Endothelial cell of hepatic sinusoid (primary cell): ENCODE results near the gene EDAR.

Experiments used
- in situ Hi-C: cut with HindIII; loops from 2 replicates; pipeline ENCODE4 v1.10.0; 2017; ENCODE audit warnings: low sequenced_read_pairs

Gene EDAR

GRCh38 chr2:108911807-108912628, 77.0 kb downstream of the EDAR start:
- in situ Hi-C loops, result no loop called here

GRCh38 chr2:108911401-108911800, 77.6 kb downstream of the EDAR start:
- in situ Hi-C loops, result no loop called here

- in situ Hi-C loops, result no loop called here
Measured at GRCh38 chr2:108910541-108911396, 78.3 kb downstream of the EDAR start.

DNA sequence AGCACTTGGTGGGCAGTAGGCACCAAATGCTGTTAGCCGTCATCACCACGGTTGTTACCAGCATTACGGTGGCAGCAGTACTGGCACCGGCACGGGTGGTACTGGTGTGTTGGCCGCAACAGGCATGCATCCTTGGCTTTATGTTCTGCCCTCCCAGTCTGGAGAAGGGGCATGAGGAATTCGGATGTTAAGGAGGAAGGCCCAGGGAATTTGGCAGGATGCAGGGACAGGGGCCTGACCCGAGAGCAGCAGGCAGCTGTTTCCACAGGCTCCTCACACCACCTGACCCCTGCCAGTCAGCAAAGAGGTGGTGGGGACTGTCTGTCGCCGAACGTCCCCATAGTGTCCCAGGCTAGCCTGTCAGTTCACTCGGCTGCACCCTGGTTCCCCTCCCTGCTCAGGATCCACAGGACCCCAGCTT, 79.0 kb downstream of the EDAR start:
- in situ Hi-C loops, result no loop called here

- in situ Hi-C loops, result no loop called here
Measured at GRCh38 chr2:108909275-108909823, 79.7 kb downstream of the EDAR start.

DNA sequence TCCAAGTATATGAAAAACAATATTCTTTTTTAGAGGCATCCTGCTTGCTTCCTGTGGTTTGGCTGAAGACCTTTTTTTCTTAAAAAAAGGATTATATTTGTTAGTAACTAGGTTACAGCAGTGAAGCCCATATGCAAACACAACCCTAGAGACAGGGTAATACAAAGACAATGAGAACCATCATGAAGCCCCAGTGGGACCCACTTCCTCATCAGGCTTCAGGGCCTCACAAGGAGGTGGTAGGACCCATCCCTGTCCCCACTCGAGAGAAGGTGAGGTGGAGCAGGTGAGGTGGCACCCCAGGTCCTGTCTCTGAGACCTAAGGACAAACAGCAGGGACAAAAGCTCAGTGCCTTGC, 80.3 kb downstream of the EDAR start:
- in situ Hi-C loops, result no loop called here

DNA sequence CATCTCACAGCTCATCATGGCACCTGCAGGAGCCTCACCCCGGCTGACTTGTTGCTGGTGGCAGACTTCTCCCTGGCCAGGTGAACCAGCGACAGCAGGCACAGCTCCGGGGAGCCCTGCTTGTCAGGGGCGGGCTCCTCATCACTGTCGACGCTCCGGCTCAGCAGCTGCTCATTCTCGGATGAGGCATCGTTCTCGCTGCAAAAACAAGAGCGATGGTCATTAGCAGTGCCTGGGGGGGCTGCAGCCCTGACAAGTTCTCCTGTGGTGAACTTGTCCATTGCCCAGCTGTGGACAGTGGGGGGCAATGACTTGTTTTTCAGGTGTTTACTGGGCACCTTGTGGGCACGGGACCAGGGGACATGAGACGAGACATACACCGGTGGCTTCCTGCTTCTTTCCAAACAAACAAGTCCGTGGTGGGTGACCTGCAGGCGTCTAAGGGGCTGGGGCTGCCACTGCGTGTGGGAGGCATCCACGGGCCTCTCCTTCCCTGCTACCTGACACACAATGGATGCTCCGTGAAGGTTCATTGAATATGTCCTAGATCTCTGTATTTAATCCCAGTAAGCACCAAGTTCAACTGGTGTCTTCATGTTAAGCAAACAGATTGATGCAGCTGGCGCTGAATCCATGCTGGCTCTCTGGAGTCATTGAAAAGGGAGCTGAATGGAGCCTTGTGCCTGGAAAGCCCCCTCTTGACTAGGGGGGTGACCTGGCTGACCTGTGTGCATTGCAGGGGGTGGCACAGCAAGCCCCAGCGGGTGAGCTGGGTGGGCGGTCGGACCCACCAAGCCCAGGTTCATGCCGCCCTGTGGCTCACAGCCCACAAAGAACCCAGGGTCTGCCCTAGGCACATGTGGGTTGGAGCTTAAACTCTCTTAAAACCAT, 81.0 kb downstream of the EDAR start:
- in situ Hi-C loops, result no loop called here

GRCh38 chr2:108906403-108907077, 82.5 kb downstream of the EDAR start:
- in situ Hi-C loops, result no loop called here

GRCh38 chr2:108905906-108906305, 83.1 kb downstream of the EDAR start:
- in situ Hi-C loops, result no loop called here

- in situ Hi-C loops, result no loop called here
Measured at GRCh38 chr2:108905176-108905575, 83.8 kb downstream of the EDAR start.

- in situ Hi-C loops, result no loop called here
Measured at GRCh38 chr2:108904680-108905079, 84.3 kb downstream of the EDAR start.

GRCh38 chr2:108898315-108899082, 90.5 kb downstream of the EDAR start:
- in situ Hi-C loops, result no loop called here

DNA sequence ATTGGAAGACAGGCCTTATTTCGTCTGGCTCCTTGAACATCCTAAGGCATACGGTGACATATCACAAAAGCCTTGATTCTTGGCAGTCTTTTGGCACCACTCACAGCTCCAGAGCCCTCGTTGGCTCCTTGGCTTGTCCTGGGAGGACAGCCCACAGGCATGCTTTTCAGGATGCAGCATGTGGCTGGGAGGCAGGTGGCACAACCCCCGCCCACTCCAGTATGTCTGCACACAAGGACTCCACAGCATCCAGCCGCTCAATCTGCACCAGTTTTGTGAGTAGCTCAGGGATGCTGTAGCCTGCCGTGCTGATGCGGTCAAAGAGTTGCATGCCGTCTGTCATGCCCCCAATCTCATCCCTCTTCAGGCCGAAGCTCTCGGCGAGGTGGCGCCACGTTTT, 92.3 kb downstream of the EDAR start:
- in situ Hi-C loops, result no loop called here

DNA sequence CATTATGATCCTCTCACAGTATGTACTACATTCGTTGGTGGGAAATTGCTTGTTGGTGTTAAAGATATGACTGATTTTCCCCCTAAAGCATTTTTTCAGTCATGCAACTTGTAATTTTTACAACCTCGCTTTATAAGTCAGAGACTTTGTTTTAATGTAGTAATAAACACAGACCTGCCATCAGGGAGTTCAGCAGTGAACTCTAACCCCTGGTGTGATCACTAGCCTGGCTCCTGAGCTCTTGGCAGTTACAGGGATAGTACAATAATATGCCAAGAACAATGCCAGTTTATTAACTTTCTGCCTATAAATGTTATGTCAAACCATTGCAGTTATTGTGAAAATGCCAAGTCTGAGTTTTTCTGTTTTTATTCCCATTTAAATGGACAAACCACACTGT, 93.8 kb downstream of the EDAR start:
- in situ Hi-C loops, result no loop called here

- in situ Hi-C loops, result loop anchor here (5.0 kb wide), 1 partner anchor 77 kb away; no protein-coding TSS in a partner anchor
Measured at GRCh38 chr2:108894766-108895165, 94.3 kb downstream of the EDAR start.

- in situ Hi-C loops, result loop anchor here (5.0 kb wide), 1 partner anchor 76 kb away; no protein-coding TSS in a partner anchor
Measured at GRCh38 chr2:108893277-108893676, 95.7 kb downstream of the EDAR start.

- in situ Hi-C loops, result loop anchor here (5.0 kb wide), 1 partner anchor 73 kb away; no protein-coding TSS in a partner anchor
Measured at GRCh38 chr2:108889907-108890306, 99.1 kb downstream of the EDAR start.

- in situ Hi-C loops, result loop anchor here (5.0 kb wide), 2 partner anchors 53 to 83 kb away; no protein-coding TSS in a partner anchor
Measured at GRCh38 chr2:108884619-108885018, 104.4 kb downstream of the EDAR start.

DNA sequence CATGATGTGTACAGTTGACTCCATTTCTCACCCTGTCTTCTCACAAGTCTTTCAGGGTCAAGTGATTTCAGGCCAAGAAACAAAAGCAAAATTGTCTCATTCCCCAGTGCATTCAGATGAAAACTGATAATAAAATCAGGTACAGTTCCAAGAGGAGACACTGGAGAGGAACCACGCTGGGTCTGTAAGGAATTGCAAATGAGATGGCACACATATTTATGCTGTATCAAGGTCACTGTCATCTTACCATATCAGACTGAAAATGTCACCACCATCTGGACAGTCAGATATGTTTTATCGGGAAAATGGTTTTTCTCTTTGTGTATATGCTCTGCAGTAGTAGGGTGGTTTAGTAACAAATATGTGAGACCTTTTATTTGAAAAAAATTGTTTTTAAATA, 110.7 kb downstream of the EDAR start:
- in situ Hi-C loops, result no loop called here
